ENCODE results near the gene HTR2A.
A peak's percentile ranks its signal among the peaks of the same experiment; 100 is the strongest.

Gene HTR2A

GRCh38 chr13:46803586-46803985 lies 93.3 kb downstream of the HTR2A start:
- no peak for DNase-seq

GRCh38 chr13:46801858-46802257 lies 95.0 kb downstream of the HTR2A start:
- no peak for DNase-seq

GRCh38 chr13:46799139-46799538 lies 97.7 kb downstream of the HTR2A start:
- DNase-seq: no peak

- no peak for DNase-seq
Measured at GRCh38 chr13:46797501-46798237, 99.2 kb downstream of the HTR2A start.

- DNase-seq: peak; percentile 89
Measured at GRCh38 chr13:46796515-46797474, 100.1 kb downstream of the HTR2A start, which contains the start of gene ESD. ESD (minus strand) TSS chr13:46797161; CDS start chr13:46791413, 5,748 bp downstream.

DNA sequence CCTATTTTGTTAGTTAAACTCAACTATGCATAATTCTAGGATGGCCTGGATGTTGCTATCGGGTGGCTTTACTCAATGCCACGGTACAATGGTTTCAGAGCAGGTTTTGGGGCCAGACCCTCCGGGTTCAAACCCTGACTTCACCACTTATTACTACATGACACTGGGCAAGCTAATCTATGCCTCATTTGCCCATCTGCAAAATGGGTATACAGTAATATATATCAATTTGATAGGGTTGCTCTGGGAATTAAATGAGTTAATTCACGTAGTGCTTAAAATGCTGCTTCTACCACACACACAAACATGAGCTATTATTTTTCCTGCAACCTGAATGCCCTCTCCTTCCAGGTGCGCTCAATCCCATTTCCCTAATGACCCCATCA lies 100.7 kb downstream of the HTR2A start:
- peak; percentile 4 for DNase-seq

DNA sequence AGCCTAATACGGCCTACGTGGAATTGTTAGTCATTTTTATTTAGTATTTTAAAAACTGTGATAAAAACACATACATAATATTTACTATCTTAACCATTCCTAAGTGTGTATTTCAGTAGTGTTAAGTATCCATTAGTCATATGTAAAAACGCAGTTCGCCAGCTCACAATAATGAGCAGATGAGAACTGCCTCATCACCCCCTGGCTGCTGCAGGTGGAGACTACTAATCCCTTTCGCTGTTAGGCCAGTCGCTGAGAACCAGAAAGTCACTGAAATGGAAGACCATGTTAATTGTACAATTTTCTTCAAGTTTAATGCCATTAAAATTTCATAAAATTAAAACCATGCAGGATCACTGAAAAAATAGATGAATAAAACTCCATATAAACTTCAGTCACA lies 101.5 kb downstream of the HTR2A start:
- no peak for DNase-seq

GRCh38 chr13:46783504-46783903 lies 113.3 kb downstream of the HTR2A start:
- no peak for DNase-seq

DNA sequence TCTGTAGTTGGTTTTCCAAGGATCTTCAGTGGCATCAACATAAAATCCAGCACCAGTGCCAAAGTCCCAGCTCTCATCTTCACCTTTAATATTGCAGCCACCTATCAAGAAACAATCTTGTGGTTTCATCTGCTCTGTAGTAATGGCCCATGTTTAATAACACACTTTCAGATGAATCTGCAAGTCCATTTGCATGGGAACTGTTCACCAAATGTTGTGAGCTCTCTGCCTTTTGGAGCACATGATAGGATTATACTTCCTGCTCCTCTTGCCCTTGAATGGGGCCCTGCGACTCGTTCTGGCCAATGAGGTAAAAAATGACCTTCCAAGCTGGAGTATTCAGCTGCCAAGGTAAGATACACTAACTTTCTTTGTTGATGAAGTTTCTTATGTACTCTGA lies 114.2 kb downstream of the HTR2A start:
- DNase-seq: no peak

GRCh38 chr13:46782066-46782465 lies 114.8 kb downstream of the HTR2A start:
- no peak for DNase-seq

Data from CD4-positive, alpha-beta T cell treated with Interleukin-10 for 1 hour (primary cell).